AG10803 (cell line): ENCODE data around the gene IGSF9.
"Not testable (repeated sequence)": the region's sequence is repeated elsewhere in the genome, so short reads cannot be mapped to it uniquely, and the experiment has no call there.

ENCODE experiments used
- DNase-seq: peaks from one replicate; pipeline ENCODE4 v3.0.0; 2010; ENCODE audit warnings: low read depth
- H3K4me3 ChIP-seq: 2 replicates; pipeline ENCODE4 v1.5.1; 2011; ENCODE audit warnings: mild to moderate bottlenecking, low read length, control low read depth
- CTCF ChIP-seq: conservative IDR thresholded peaks from 2 replicates; pipeline ENCODE4 v1.5.1; 2011; ENCODE audit warnings: mild to moderate bottlenecking, low read length, control low read depth, inconsistent platforms

Gene IGSF9

GRCh38 chr1:159914252-159915018 lies 31.0 kb downstream of the IGSF9 start:
- no peak overlapping the region for H3K4me3 ChIP-seq
- TF ChIP-seq CTCF: no peak
- DNase-seq: no peak

GRCh38 chr1:159913451-159914192 lies 31.8 kb downstream of the IGSF9 start:
- no peak for DNase-seq
- H3K4me3 ChIP-seq: no peak overlapping the region
- no peak for TF ChIP-seq CTCF

DNA sequence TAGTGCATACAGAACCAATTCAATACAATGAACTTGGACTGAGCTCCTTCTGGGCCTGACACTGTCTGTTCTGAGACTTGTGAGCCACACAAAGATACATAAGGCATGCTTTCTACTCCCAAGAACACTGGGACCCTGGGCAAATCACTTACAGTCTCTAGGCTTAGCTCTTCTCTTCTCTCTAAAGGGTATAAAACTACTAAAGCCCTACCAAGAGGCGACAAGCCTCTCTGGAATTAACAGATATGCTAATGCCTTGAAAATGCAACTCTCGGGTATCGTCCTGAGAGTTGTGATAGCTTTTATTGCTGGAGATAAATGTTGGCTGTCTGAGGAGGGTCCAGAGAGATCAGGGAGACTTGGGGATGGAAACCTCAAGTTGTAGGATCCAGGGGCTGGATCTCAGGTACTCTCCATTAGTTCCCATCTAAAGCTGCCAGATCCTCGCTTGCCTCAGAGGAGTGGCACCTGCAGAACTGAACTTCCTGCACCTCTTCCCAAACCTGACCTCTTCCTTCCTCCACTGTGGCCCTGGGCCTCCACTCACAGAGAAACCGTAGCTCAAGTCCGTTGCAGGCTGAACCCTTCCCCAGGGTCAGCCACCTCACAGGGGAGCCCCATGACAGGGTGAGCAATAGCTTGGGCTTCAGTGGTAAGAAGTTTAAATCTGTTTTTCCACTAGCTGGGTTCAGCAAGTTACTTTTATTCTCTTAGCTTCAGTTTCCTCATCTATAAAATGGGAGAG lies 33.9 kb downstream of the IGSF9 start:
- no peak overlapping the region for H3K4me3 ChIP-seq
- no peak for DNase-seq
- TF ChIP-seq CTCF: no peak

GRCh38 chr1:159908031-159908940 lies 37.1 kb downstream of the IGSF9 start:
- DNase-seq: no peak

DNA sequence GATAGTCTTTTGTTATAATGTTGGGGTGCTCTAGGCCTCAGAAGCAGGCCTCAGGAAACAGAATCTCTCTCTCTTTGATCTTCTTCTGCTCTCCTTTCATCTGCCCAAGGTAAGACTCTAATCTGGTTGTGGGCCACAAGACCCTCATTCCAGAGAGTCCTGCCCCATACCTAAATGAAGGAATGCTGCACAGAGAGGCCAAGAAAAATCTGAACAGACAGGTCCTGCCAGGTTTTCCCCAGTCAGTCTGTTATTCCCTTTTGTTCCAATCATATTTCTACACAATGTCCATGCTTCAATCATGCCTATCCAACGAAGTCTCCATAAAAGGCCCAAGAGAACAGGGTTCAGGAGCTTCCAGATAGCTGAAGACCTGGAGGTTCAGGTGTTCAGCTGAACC lies 38.5 kb downstream of the IGSF9 start:
- no peak overlapping the region for H3K4me3 ChIP-seq
- DNase-seq: no peak
- TF ChIP-seq CTCF: no peak

More at GRCh38 chr1:159908031-159908940, 37.1 kb downstream of the IGSF9 start:
- no peak for TF ChIP-seq CTCF
- no peak overlapping the region for H3K4me3 ChIP-seq

GRCh38 chr1:159904036-159904435 lies 41.4 kb downstream of the IGSF9 start:
- not testable (repeated sequence) for H3K4me3 ChIP-seq, DNase-seq

DNA sequence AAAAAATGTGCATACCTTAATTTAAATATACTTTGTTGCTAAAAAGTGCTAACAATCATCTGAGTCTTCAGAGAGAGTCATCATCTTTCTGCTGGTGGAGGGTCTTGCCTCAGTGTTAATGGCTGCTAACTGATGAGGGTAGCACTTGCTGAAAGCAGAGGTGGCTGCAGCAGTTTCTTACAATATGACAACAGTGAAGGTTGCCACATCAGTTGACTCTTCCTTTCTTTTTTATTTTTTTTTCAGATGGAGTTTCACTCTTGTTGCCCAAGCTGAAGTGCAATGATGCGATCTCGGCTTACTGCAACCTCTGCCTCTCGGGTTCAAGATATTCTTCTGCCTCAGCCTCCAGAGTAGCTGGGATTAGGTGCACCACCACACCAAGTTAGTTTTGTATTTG lies 42.9 kb downstream of the IGSF9 start:
- no peak overlapping the region for H3K4me3 ChIP-seq
- TF ChIP-seq CTCF: no peak
- DNase-seq: no peak
